WTC11 (cell line): Measurements from ENCODE around the gene CACNA1C. TPM values are rescaled to one million over a fixed set of nuclear protein-coding genes. Genes with fewer than 3 reads are reported as not detected.

Source experiments
- ATAC-seq: fragments of 200-7000 bp; cut with Tn5 transposase; 2 replicates; pipeline ENCODE4 v1.10.0; 2021; ENCODE audit warnings: mild to moderate bottlenecking, moderate library complexity
- CTCF ChIA-PET: fragments of 300-600 bp; sonication (Branson Sonifier 250); formaldehyde crosslinking; loops from one replicate; lab custom pipeline; 2021; ENCODE audit warnings: antibody characterized with exemption; lab: Charles Lee
- POLR2A ChIA-PET: fragments of 350-600 bp; sonication (Branson Sonifier 250); formaldehyde crosslinking; loops from one replicate; lab custom pipeline; 2021; ENCODE audit warnings: antibody characterized with exemption; lab: Charles Lee
- DNase-seq: peaks from one replicate; pipeline ENCODE4 v3.0.0; 2021; ENCODE audit warnings: low spot score
- H3K27ac Mint-ChIP-seq: 2 replicates; pipeline ENCODE4 v1.8.0; 2021; ENCODE audit warnings: mixed read lengths
- H3K27me3 Mint-ChIP-seq: 2 replicates; pipeline ENCODE4 v1.8.0; 2021; ENCODE audit warnings: low read depth, mild to moderate bottlenecking, moderate library complexity, mixed read lengths
- H3K36me3 Mint-ChIP-seq: 2 replicates; pipeline ENCODE4 v1.8.0; 2021; ENCODE audit warnings: mixed read lengths
- H3K4me1 Mint-ChIP-seq: 2 replicates; pipeline ENCODE4 v1.8.0; 2022; ENCODE audit warnings: mixed read lengths
- H3K4me3 Mint-ChIP-seq: 2 replicates; pipeline ENCODE4 v1.8.0; 2021; ENCODE audit warnings: mild to moderate bottlenecking, moderate library complexity, mixed read lengths
- H3K9me3 Mint-ChIP-seq: 2 replicates; pipeline ENCODE4 v1.8.0; 2021; ENCODE audit warnings: mixed read lengths
- CBFB ChIP-seq: sonication (generic); formaldehyde crosslinking; IDR thresholded peaks from 2 replicates; pipeline ENCODE4 v1.8.1; 2022; ENCODE audit warnings: mild to moderate bottlenecking, low read depth, missing genetic modification reagents
- ESRRA ChIP-seq: sonication (generic); formaldehyde crosslinking; IDR thresholded peaks from 2 replicates; pipeline ENCODE4 v1.8.1; 2022; ENCODE audit warnings: mild to moderate bottlenecking, missing genetic modification reagents, borderline replicate concordance
- ETV6 ChIP-seq: sonication (generic); formaldehyde crosslinking; IDR thresholded peaks from 2 replicates; pipeline ENCODE4 v1.8.1; 2022; ENCODE audit warnings: mild to moderate bottlenecking, missing genetic modification reagents
- GABPB1 ChIP-seq: sonication (generic); formaldehyde crosslinking; IDR thresholded peaks from 2 replicates; pipeline ENCODE4 v1.8.1; 2023; ENCODE audit warnings: mild to moderate bottlenecking, missing genetic modification reagents
- IRF2 ChIP-seq: sonication (generic); formaldehyde crosslinking; IDR thresholded peaks from 2 replicates; pipeline ENCODE4 v1.8.0; 2022; ENCODE audit warnings: low read depth, missing genetic modification reagents, borderline replicate concordance
- MXD4 ChIP-seq: fragments of 250-450 bp; sonication (Bioruptor Pico); IDR thresholded peaks from 2 replicates; pipeline ENCODE4 v1.8.0; 2021; ENCODE audit warnings: mild to moderate bottlenecking, moderate library complexity, borderline replicate concordance
- NFYB ChIP-seq: sonication (generic); formaldehyde crosslinking; conservative IDR thresholded peaks from 2 replicates; pipeline ENCODE4 v1.8.0; 2022; ENCODE audit warnings: low read depth, missing genetic modification reagents
- PRRX2 ChIP-seq: fragments of 250-450 bp; sonication (Bioruptor Pico); IDR thresholded peaks from 2 replicates; pipeline ENCODE4 v1.8.0; 2021; ENCODE audit warnings: mild to moderate bottlenecking
- TP53 ChIP-seq: sonication (generic); formaldehyde crosslinking; IDR thresholded peaks from 2 replicates; pipeline ENCODE4 v1.8.1; 2023; ENCODE audit warnings: mild to moderate bottlenecking, missing genetic modification reagents
- ZNF423 ChIP-seq: fragments of 250-450 bp; sonication (Bioruptor Pico); IDR thresholded peaks from 2 replicates; pipeline ENCODE4 v2.1.2; 2022; ENCODE audit warnings: mild to moderate bottlenecking, moderate library complexity
- total RNA-seq: library from RNA; stranded (reverse); gene quantifications from 3 replicates; pipeline ENCODE4 v1.2.3, GENCODE V29; 2021
- TF ChIP-seq, protein P1 (sequence below): fragments of 250-450 bp; sonication (Bioruptor Pico); conservative IDR thresholded peaks from 2 replicates; pipeline ENCODE4 v1.9.0; 2021; ENCODE audit warnings: mild to moderate bottlenecking
- TF ChIP-seq, protein P2 (sequence below): sonication (generic); formaldehyde crosslinking; IDR thresholded peaks from 2 replicates; pipeline ENCODE4 v1.8.1; 2022; ENCODE audit warnings: missing genetic modification reagents, borderline replicate concordance
- TF ChIP-seq, protein P3 (sequence below): fragments of 250-450 bp; sonication (Bioruptor Pico); IDR thresholded peaks from 2 replicates; pipeline ENCODE4 v1.9.0; 2021; ENCODE audit warnings: mild to moderate bottlenecking, borderline replicate concordance
- TF ChIP-seq, protein P4 (sequence below): fragments of 200-600 bp; IDR thresholded peaks from 2 replicates; pipeline ENCODE4 v1.8.0; 2022; ENCODE audit warnings: antibody characterized with exemption
- TF ChIP-seq, protein P5 (sequence below): sonication (generic); formaldehyde crosslinking; IDR thresholded peaks from 2 replicates; pipeline ENCODE4 v1.8.1; 2022; ENCODE audit warnings: low read depth, mild to moderate bottlenecking, moderate library complexity, missing genetic modification reagents, borderline replicate concordance
- TF ChIP-seq, protein P6 (sequence below): sonication (generic); formaldehyde crosslinking; conservative IDR thresholded peaks from 2 replicates; pipeline ENCODE4 v1.8.1; 2023; ENCODE audit warnings: mild to moderate bottlenecking, low read depth, missing genetic modification reagents, moderate library complexity
- TF ChIP-seq, protein P7 (sequence below): fragments of 250-450 bp; sonication (Bioruptor Pico); IDR thresholded peaks from 2 replicates; pipeline ENCODE4 v1.9.0; 2021; ENCODE audit warnings: mild to moderate bottlenecking

CACNA1C gene
- total RNA-seq, 1 experiment from 2014 or later = 1.7 TPM

DNA sequence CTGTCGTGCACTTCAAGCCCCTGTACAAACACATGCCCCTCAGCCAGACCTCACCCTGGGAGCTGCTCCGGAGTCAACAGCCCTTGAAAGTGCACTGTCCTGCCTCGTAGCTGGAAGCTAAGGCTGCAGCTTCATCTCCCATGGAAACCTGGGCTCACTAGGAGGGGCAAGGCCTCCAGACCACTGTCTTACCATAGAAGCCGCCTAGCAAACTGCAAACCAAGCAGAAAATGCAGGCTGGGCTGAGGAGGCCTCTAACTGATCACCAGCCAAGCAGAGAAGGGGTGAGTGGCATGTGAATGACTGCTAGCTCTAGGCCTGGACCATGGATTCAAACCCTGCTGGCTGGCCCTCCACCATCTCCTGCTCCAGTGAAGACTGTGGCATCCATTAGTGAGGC, 340.2 kb downstream of the CACNA1C start:
- no peak for DNase-seq
- peaks cover 3% of the 10 kb centered on the region; the same call in 1 of the 2 replicates for H3K4me1 Mint-ChIP-seq
- no peaks in the 10 kb centered on the region for H3K36me3 Mint-ChIP-seq
- H3K27ac Mint-ChIP-seq = no peak overlapping the region
- H3K27me3 Mint-ChIP-seq = no peaks in the 10 kb centered on the region; the same call in 1 of the 2 replicates
- POLR2A ChIA-PET = interaction anchor here (0.6 kb wide), 1 partner anchor 122 kb away, joined by 4 read pairs; no protein-coding TSS in a partner anchor
- CTCF ChIA-PET = interaction anchor here (0.6 to 1.1 kb wide), 5 partner anchors 10 to 380 kb away, joined by 3 to 5 read pairs (median 3); no protein-coding TSS in a partner anchor
- TF ChIP-seq, protein P1, sequence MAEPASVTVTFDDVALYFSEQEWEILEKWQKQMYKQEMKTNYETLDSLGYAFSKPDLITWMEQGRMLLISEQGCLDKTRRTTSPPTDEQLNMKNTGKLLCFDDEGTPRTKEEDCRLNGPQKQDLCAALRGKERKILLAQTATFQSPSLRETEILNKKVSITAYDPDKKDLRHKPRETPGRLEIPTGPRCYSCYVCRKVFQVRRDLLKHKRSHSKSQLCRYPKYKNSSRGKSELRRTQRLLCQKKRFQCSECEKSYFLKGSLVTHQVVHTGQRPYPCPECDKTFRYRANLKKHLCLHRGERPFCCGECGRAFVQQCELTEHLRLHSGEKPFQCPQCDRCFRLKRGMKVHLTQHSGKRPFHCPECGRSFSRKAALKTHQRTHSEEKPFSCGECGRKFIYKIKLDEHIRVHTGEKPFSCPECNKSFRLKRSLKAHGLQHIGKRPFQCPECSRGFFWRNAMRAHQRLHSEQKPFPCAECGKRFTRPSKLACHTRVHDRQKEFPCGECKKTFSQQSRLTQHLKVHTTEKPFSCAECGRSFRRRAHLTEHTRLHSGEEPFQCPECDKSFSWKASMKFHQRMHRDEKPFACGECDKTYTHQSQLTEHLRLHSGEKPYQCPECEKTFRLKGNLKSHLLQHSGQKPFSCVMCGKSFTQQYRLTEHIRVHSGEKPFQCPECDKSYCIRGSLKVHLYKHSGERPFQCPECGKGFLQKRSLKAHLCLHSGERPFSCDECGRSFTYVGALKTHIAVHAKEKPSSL (CRISPR knock-in tag) = no peak
- no peak for TF ChIP-seq CBFB (CRISPR knock-in tag)
- no peak for TF ChIP-seq NFYB
- no peak for TF ChIP-seq ETV6 (CRISPR knock-in tag)
- TF ChIP-seq, protein P2, sequence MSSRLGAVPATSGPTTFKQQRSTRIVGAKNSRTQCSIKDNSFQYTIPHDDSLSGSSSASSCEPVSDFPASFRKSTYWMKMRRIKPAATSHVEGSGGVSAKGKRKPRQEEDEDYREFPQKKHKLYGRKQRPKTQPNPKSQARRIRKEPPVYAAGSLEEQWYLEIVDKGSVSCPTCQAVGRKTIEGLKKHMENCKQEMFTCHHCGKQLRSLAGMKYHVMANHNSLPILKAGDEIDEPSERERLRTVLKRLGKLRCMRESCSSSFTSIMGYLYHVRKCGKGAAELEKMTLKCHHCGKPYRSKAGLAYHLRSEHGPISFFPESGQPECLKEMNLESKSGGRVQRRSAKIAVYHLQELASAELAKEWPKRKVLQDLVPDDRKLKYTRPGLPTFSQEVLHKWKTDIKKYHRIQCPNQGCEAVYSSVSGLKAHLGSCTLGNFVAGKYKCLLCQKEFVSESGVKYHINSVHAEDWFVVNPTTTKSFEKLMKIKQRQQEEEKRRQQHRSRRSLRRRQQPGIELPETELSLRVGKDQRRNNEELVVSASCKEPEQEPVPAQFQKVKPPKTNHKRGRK = no peak
- no peak for TF ChIP-seq ESRRA (CRISPR knock-in tag)
- no peak for TF ChIP-seq GABPB1 (CRISPR knock-in tag)
- no peak for TF ChIP-seq IRF2
- TF ChIP-seq, protein P3, sequence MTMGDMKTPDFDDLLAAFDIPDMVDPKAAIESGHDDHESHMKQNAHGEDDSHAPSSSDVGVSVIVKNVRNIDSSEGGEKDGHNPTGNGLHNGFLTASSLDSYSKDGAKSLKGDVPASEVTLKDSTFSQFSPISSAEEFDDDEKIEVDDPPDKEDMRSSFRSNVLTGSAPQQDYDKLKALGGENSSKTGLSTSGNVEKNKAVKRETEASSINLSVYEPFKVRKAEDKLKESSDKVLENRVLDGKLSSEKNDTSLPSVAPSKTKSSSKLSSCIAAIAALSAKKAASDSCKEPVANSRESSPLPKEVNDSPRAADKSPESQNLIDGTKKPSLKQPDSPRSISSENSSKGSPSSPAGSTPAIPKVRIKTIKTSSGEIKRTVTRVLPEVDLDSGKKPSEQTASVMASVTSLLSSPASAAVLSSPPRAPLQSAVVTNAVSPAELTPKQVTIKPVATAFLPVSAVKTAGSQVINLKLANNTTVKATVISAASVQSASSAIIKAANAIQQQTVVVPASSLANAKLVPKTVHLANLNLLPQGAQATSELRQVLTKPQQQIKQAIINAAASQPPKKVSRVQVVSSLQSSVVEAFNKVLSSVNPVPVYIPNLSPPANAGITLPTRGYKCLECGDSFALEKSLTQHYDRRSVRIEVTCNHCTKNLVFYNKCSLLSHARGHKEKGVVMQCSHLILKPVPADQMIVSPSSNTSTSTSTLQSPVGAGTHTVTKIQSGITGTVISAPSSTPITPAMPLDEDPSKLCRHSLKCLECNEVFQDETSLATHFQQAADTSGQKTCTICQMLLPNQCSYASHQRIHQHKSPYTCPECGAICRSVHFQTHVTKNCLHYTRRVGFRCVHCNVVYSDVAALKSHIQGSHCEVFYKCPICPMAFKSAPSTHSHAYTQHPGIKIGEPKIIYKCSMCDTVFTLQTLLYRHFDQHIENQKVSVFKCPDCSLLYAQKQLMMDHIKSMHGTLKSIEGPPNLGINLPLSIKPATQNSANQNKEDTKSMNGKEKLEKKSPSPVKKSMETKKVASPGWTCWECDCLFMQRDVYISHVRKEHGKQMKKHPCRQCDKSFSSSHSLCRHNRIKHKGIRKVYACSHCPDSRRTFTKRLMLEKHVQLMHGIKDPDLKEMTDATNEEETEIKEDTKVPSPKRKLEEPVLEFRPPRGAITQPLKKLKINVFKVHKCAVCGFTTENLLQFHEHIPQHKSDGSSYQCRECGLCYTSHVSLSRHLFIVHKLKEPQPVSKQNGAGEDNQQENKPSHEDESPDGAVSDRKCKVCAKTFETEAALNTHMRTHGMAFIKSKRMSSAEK (CRISPR knock-in tag) = no peak
- TF ChIP-seq, protein P4, sequence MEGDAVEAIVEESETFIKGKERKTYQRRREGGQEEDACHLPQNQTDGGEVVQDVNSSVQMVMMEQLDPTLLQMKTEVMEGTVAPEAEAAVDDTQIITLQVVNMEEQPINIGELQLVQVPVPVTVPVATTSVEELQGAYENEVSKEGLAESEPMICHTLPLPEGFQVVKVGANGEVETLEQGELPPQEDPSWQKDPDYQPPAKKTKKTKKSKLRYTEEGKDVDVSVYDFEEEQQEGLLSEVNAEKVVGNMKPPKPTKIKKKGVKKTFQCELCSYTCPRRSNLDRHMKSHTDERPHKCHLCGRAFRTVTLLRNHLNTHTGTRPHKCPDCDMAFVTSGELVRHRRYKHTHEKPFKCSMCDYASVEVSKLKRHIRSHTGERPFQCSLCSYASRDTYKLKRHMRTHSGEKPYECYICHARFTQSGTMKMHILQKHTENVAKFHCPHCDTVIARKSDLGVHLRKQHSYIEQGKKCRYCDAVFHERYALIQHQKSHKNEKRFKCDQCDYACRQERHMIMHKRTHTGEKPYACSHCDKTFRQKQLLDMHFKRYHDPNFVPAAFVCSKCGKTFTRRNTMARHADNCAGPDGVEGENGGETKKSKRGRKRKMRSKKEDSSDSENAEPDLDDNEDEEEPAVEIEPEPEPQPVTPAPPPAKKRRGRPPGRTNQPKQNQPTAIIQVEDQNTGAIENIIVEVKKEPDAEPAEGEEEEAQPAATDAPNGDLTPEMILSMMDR = no peak
- TF ChIP-seq PRRX2 (CRISPR knock-in tag) = no peak
- no peak overlapping the region for H3K4me3 Mint-ChIP-seq
- no peak for ATAC-seq
- H3K9me3 Mint-ChIP-seq = no peaks in the 10 kb centered on the region

DNA sequence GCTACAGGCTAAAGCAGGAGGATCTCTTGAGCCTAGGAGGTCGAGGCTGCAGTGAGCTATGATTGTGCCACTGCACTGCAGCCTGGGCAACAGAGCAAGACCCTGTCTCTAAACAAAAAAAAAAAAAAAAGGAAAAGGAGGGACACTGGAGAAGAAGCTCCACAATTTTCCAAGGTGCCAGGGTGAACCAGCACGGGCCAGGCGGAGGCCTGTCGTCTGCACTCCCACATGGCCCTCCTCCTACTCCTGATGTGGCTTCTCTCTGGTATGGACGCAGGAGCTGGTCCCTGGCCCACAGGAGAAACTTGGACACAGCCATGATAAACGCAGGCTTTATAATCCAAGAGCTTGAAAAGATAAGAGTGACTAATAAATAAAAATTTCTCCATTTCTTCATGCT, 341.2 kb downstream of the CACNA1C start:
- ATAC-seq = no peak
- Mint-ChIP-seq H3K27ac (no peak overlapping the region), H3K9me3 (no peaks in the 10 kb centered on the region), H3K4me1 (peaks cover 3% of the 10 kb centered on the region; the same call in 1 of the 2 replicates), H3K4me3 (no peak overlapping the region), H3K27me3 (no peaks in the 10 kb centered on the region; the same call in 1 of the 2 replicates), H3K36me3 (no peaks in the 10 kb centered on the region)
- ChIA-PET POLR2A (no interaction called here), CTCF (interaction anchor here (0.6 to 2.1 kb wide), 7 partner anchors 9 to 277 kb away, joined by 3 to 28 read pairs (median 7); no protein-coding TSS in a partner anchor)
- DNase-seq = no peak
- TF ChIP-seq ZNF423 (no peak), MXD4 (CRISPR knock-in tag) (no peak), TP53 (CRISPR knock-in tag) (no peak)
- TF ChIP-seq, protein P5, sequence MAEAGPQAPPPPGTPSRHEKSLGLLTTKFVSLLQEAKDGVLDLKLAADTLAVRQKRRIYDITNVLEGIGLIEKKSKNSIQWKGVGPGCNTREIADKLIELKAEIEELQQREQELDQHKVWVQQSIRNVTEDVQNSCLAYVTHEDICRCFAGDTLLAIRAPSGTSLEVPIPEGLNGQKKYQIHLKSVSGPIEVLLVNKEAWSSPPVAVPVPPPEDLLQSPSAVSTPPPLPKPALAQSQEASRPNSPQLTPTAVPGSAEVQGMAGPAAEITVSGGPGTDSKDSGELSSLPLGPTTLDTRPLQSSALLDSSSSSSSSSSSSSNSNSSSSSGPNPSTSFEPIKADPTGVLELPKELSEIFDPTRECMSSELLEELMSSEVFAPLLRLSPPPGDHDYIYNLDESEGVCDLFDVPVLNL (CRISPR knock-in tag) = no peak
- TF ChIP-seq, protein P6, sequence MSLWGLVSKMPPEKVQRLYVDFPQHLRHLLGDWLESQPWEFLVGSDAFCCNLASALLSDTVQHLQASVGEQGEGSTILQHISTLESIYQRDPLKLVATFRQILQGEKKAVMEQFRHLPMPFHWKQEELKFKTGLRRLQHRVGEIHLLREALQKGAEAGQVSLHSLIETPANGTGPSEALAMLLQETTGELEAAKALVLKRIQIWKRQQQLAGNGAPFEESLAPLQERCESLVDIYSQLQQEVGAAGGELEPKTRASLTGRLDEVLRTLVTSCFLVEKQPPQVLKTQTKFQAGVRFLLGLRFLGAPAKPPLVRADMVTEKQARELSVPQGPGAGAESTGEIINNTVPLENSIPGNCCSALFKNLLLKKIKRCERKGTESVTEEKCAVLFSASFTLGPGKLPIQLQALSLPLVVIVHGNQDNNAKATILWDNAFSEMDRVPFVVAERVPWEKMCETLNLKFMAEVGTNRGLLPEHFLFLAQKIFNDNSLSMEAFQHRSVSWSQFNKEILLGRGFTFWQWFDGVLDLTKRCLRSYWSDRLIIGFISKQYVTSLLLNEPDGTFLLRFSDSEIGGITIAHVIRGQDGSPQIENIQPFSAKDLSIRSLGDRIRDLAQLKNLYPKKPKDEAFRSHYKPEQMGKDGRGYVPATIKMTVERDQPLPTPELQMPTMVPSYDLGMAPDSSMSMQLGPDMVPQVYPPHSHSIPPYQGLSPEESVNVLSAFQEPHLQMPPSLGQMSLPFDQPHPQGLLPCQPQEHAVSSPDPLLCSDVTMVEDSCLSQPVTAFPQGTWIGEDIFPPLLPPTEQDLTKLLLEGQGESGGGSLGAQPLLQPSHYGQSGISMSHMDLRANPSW (CRISPR knock-in tag) = no peak
- TF ChIP-seq, protein P7, sequence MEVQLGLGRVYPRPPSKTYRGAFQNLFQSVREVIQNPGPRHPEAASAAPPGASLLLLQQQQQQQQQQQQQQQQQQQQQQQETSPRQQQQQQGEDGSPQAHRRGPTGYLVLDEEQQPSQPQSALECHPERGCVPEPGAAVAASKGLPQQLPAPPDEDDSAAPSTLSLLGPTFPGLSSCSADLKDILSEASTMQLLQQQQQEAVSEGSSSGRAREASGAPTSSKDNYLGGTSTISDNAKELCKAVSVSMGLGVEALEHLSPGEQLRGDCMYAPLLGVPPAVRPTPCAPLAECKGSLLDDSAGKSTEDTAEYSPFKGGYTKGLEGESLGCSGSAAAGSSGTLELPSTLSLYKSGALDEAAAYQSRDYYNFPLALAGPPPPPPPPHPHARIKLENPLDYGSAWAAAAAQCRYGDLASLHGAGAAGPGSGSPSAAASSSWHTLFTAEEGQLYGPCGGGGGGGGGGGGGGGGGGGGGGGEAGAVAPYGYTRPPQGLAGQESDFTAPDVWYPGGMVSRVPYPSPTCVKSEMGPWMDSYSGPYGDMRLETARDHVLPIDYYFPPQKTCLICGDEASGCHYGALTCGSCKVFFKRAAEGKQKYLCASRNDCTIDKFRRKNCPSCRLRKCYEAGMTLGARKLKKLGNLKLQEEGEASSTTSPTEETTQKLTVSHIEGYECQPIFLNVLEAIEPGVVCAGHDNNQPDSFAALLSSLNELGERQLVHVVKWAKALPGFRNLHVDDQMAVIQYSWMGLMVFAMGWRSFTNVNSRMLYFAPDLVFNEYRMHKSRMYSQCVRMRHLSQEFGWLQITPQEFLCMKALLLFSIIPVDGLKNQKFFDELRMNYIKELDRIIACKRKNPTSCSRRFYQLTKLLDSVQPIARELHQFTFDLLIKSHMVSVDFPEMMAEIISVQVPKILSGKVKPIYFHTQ = no peak
- TF ChIP-seq, all 79 proteins: peak for 0
